H1 (cell line): ENCODE data around the gene RGS3.

Experiments
- CBX5 ChIP-seq: fragments of 300-800, 300-1000 bp; sonication (generic); IDR thresholded peaks from 2 replicates; pipeline ENCODE4 v1.7.1; 2016; ENCODE audit warnings: antibody characterized with exemption, low read length, low read depth
- EGR1 ChIP-seq: IDR thresholded peaks from 2 replicates; pipeline ENCODE4 v1.6.1; 2011; ENCODE audit warnings: low read depth, low read length, borderline replicate concordance
- FOSL1 ChIP-seq: IDR thresholded peaks from 2 replicates; pipeline ENCODE4 v1.6.1; 2011; ENCODE audit warnings: mild to moderate bottlenecking, low read depth, low read length, moderate library complexity; ENCODE audit not compliant: insufficient read depth
- HDAC2 ChIP-seq, 2 experiments: fragments of 300-600 bp in 1 of 2; sonication (generic) in 1 of 2; IDR thresholded peaks; 2 replicates each; pipeline ENCODE4 v1.6.1; 2011 to 2012; ENCODE audit warnings: low read depth in 2 of 2, low read length in 2 of 2, mild to moderate bottlenecking in 2 of 2, moderate library complexity in 2 of 2, borderline replicate concordance in 1 of 2, inconsistent platforms in 1 of 2
- MAX ChIP-seq: IDR thresholded peaks from 2 replicates; pipeline ENCODE4 v1.6.1; 2012; ENCODE audit warnings: inconsistent platforms
- NRF1 ChIP-seq: IDR thresholded peaks from 2 replicates; pipeline ENCODE4 v1.6.1; 2011; ENCODE audit warnings: mild to moderate bottlenecking, low read depth, low read length, improper control_type of control experiment
- POLR2A ChIP-seq, 2 experiments: IDR thresholded peaks; 1 replicate in 1 of 2; 2 replicates in 1 of 2; pipeline ENCODE4 v1.6.1; 2011; ENCODE audit warnings: low read depth in 2 of 2, low read length in 2 of 2, mild to moderate bottlenecking in 2 of 2; ENCODE audit errors: control extremely low read depth in 1 of 2
- RAD21 ChIP-seq, 2 experiments: IDR thresholded peaks in 1 of 2; conservative IDR thresholded peaks in 1 of 2; 2 replicates each; pipeline ENCODE4 v1.6.1; 2011; ENCODE audit warnings: low read depth in 2 of 2, low read length in 2 of 2, improper control_type of control experiment in 1 of 2, inconsistent platforms in 1 of 2, mild to moderate bottlenecking in 1 of 2, moderate library complexity in 1 of 2
- RXRA ChIP-seq: IDR thresholded peaks from 2 replicates; pipeline ENCODE4 v1.6.1; 2011; ENCODE audit warnings: low read depth, mild to moderate bottlenecking, low read length, moderate library complexity; ENCODE audit not compliant: insufficient read depth
- TCF12 ChIP-seq: IDR thresholded peaks from 2 replicates; pipeline ENCODE4 v1.6.1; 2011; ENCODE audit warnings: low read depth, mild to moderate bottlenecking, low read length
- TEAD4 ChIP-seq: IDR thresholded peaks from 2 replicates; pipeline ENCODE4 v1.6.1; 2012; ENCODE audit warnings: low read depth, low read length, inconsistent platforms, mixed read lengths
- YY1 ChIP-seq: IDR thresholded peaks from 2 replicates; pipeline ENCODE4 v1.6.1; 2011; ENCODE audit warnings: low read depth, mild to moderate bottlenecking, low read length
- TF ChIP-seq, protein P1 (sequence below), 3 experiments: IDR thresholded peaks; 1 replicate in 2 of 3; 2 replicates in 1 of 3; pipeline versions ENCODE4 v1.5.1 to v1.6.1; 2011; ENCODE audit warnings: low read length in 3 of 3, mild to moderate bottlenecking in 3 of 3, inconsistent platforms in 2 of 3, low read depth in 1 of 3, moderate library complexity in 1 of 3; ENCODE audit not compliant: insufficient read depth in 1 of 3; ENCODE audit errors: control extremely low read depth in 1 of 3

DNA sequence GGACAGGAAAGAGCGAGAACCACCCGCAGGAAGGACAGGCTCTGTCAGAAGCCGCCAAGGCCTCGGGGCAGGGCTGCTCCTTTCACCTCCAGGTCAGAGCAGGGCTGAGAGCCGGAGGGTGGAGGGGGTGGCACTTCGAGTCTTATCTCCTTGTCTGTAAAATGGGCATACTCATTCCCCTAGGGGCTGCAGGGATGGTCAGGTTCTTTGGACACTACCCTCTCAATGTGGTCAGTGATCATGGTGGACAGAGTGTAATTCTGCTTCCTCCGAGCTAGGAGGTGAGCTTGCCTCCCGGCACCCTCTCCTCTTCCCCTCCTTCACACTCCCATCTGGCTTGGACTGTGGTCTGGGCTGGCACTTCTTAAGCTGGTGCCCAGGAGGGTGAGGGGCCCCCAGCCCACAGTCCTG lies 39.6 kb downstream of the RGS3 start:
- TF ChIP-seq, protein P1, sequence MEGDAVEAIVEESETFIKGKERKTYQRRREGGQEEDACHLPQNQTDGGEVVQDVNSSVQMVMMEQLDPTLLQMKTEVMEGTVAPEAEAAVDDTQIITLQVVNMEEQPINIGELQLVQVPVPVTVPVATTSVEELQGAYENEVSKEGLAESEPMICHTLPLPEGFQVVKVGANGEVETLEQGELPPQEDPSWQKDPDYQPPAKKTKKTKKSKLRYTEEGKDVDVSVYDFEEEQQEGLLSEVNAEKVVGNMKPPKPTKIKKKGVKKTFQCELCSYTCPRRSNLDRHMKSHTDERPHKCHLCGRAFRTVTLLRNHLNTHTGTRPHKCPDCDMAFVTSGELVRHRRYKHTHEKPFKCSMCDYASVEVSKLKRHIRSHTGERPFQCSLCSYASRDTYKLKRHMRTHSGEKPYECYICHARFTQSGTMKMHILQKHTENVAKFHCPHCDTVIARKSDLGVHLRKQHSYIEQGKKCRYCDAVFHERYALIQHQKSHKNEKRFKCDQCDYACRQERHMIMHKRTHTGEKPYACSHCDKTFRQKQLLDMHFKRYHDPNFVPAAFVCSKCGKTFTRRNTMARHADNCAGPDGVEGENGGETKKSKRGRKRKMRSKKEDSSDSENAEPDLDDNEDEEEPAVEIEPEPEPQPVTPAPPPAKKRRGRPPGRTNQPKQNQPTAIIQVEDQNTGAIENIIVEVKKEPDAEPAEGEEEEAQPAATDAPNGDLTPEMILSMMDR (IDR thresholded peaks at IDR 0.05; ENCODE audit: control extremely low read depth in 1 of 3, insufficient read depth in 1 of 3, low read depth in 1 of 3, low read length in 3 of 3) = no peak
- TF ChIP-seq NRF1 = no peak
- TF ChIP-seq HDAC2 (IDR thresholded peaks at IDR 0.05; ENCODE audit: borderline replicate concordance in 1 of 2, low read depth in 2 of 2, low read length in 2 of 2) = no peak
- no peak for TF ChIP-seq POLR2A (IDR thresholded peaks at IDR 0.05; ENCODE audit: control extremely low read depth in 1 of 2, low read depth in 2 of 2, low read length in 2 of 2)
- no peak for TF ChIP-seq MAX
- TF ChIP-seq RAD21 (IDR thresholded peaks at IDR 0.05 in 1 of 2, conservative IDR thresholded peaks at IDR 0.05 in 1 of 2; ENCODE audit: low read depth in 2 of 2, low read length in 2 of 2) = no peak
- TF ChIP-seq TCF12 = no peak
- TF ChIP-seq EGR1 = no peak
- TF ChIP-seq TEAD4 = no peak
- TF ChIP-seq RXRA = no peak
- TF ChIP-seq CBX5 = no peak
- TF ChIP-seq YY1 = no peak
- no peak for TF ChIP-seq FOSL1
